Keratinocyte (primary cell): ENCODE results near the gene TMEM37.

Experiments used
- EZH2 ChIP-seq: IDR thresholded peaks from one replicate; pipeline ENCODE4 v1.6.1; 2012; ENCODE audit warnings: inconsistent platforms, mild to moderate bottlenecking, low read length, moderate library complexity
- TF ChIP-seq, protein P1 (sequence below), 3 experiments: IDR thresholded peaks in 1 of 3; conservative IDR thresholded peaks in 1 of 3; optimal IDR thresholded peaks in 1 of 3; 2 replicates in 2 of 3; 3 replicates in 1 of 3; pipeline versions ENCODE3 to v1.5.1; 2011; ENCODE audit warnings: low read length in 3 of 3, mild to moderate bottlenecking in 3 of 3, moderate library complexity in 2 of 3, control low read depth in 1 of 3, inconsistent platforms in 1 of 3; ENCODE audit not compliant: insufficient read depth in 2 of 3; ENCODE audit errors: extremely low read depth in 1 of 3

DNA sequence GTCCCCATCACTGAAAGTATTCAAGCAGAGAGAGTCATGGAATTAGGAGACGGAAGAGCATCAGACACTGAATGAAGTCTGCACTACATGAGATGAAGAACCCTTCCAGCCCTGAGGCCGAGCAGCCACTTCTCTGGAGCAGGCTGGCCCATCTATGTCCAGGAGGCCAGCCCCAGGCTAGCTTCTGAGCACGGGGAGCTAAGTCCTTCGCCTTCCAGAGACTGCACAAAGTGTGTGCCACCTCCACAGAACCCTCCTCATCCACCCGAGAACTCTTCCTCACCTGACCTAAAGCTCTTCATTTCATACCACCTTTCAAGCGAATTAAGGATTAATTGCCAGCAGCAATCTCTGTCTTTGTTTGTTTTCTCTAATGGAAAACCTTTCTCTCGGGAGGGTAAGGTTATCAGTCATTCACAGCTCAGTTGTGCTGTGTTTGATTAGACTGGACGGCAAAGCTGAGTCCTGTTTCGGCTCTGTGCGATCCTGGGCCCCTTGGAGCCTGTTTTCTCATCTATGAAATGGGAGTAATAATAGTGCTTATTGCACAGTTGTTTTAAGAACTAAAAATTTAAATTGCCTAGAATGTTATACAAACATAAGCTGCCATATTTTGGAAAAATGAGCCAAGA is 54.7 kb downstream of the TMEM37 start:
- TF ChIP-seq, protein P1, sequence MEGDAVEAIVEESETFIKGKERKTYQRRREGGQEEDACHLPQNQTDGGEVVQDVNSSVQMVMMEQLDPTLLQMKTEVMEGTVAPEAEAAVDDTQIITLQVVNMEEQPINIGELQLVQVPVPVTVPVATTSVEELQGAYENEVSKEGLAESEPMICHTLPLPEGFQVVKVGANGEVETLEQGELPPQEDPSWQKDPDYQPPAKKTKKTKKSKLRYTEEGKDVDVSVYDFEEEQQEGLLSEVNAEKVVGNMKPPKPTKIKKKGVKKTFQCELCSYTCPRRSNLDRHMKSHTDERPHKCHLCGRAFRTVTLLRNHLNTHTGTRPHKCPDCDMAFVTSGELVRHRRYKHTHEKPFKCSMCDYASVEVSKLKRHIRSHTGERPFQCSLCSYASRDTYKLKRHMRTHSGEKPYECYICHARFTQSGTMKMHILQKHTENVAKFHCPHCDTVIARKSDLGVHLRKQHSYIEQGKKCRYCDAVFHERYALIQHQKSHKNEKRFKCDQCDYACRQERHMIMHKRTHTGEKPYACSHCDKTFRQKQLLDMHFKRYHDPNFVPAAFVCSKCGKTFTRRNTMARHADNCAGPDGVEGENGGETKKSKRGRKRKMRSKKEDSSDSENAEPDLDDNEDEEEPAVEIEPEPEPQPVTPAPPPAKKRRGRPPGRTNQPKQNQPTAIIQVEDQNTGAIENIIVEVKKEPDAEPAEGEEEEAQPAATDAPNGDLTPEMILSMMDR (optimal IDR thresholded peaks at IDR 0.05 in 1 of 3, IDR thresholded peaks at IDR 0.05 in 1 of 3, conservative IDR thresholded peaks at IDR 0.05 in 1 of 3; ENCODE audit: extremely low read depth in 1 of 3, insufficient read depth in 2 of 3, low read length in 3 of 3) = no peak
- no peak for TF ChIP-seq EZH2
